Skeletal muscle tissue (tissue), 4 donors: ENCODE data around the gene ARHGAP8. TPM values are rescaled to one million over a fixed set of nuclear protein-coding genes. Genes with fewer than 3 reads are reported as not detected.
A peak's percentile ranks its signal among the peaks of the same experiment; 100 is the strongest.

Experiments used
- H3K27ac ChIP-seq: one replicate; pipeline ENCODE4 v1.7.0; 2013; ENCODE audit warnings: mild to moderate bottlenecking, low read depth, low read length, inconsistent platforms
- H3K27me3 ChIP-seq, 3 donors: one replicate each; pipeline ENCODE4 v1.7.0; 2013; ENCODE audit warnings: low read length in 3 of 3; ENCODE audit not compliant: control insufficient read depth in 3 of 3, insufficient read depth in 3 of 3
- H3K36me3 ChIP-seq, 3 donors: one replicate each; pipeline ENCODE4 v1.7.0; 2013; ENCODE audit warnings: low read length in 3 of 3; ENCODE audit not compliant: control insufficient read depth in 3 of 3, insufficient read depth in 3 of 3
- H3K4me1 ChIP-seq, 3 donors: one replicate each; pipeline ENCODE4 v1.7.0; 2013; ENCODE audit warnings: low read length in 3 of 3, mild to moderate bottlenecking in 3 of 3; ENCODE audit not compliant: control insufficient read depth in 3 of 3, insufficient read depth in 3 of 3
- H3K4me3 ChIP-seq, 3 donors: one replicate each; pipeline ENCODE4 v1.7.0; 2013; ENCODE audit warnings: low read length in 3 of 3
- H3K9ac ChIP-seq, 3 donors: one replicate each; pipeline ENCODE4 v1.7.0; 2013; ENCODE audit warnings: low read length in 3 of 3, mild to moderate bottlenecking in 3 of 3, moderate library complexity in 2 of 3, low read depth in 1 of 3
- H3K9me3 ChIP-seq, 3 donors: one replicate each; pipeline ENCODE4 v1.7.0; 2013; ENCODE audit warnings: low read length in 3 of 3; ENCODE audit not compliant: control insufficient read depth in 3 of 3
- total RNA-seq: library from RNA; depleted of rRNA; stranded (reverse); fragments of >200 nt; gene quantifications from one replicate; pipeline ENCODE4 v1.2.3, GENCODE V29; 2014
- donor health status: Osteomylitis.

The ARHGAP8 gene
- total RNA-seq, 1 donor from 2014 or later: 0.52 TPM

DNA sequence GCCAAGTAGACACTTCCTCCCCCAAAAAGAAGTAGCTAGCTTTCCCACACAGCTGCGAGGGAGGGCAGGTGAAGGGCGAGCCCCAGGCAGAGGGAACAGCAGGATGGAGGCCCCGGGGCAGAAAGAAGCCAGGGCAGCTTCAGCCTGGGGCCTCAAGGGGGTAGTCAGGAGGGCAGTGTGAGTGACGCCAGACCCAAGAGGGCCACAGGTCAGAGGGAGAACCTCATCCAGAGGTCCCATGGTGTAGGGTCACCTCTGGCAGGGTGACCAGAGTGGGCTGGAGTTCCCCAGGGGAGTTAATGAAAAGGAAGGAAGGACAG, 41.2 kb upstream of the ARHGAP8 start:
- peaks cover 8 to 14% (median 12%) of the 10 kb centered on the region in 3 donors for H3K4me1 ChIP-seq
- no peak overlapping the region for H3K9ac ChIP-seq
- no peaks in the 10 kb centered on the region for H3K9me3 ChIP-seq
- H3K4me3 ChIP-seq: no peak overlapping the region
- H3K36me3 ChIP-seq: no peaks in the 10 kb centered on the region
- H3K27me3 ChIP-seq: peaks cover 0 to 7% (median 0%) of the 10 kb centered on the region in 3 donors
- H3K27ac ChIP-seq: no peak overlapping the region

GRCh38 chr22:44711690-44712555, 40.5 kb upstream of the ARHGAP8 start:
- Histone ChIP-seq H3K9me3 (no peaks in the 10 kb centered on the region), H3K4me1 (peaks cover 8 to 14% (median 12%) of the 10 kb centered on the region in 3 donors), H3K9ac (peak overlapping the region in 1 of 3 donors; percentile 25), H3K36me3 (no peaks in the 10 kb centered on the region), H3K27ac (peak overlapping the region; percentile 21), H3K4me3 (peak overlapping the region in 1 of 3 donors; percentile 22), H3K27me3 (peaks cover 0 to 6% (median 0%) of the 10 kb centered on the region in 3 donors)

DNA sequence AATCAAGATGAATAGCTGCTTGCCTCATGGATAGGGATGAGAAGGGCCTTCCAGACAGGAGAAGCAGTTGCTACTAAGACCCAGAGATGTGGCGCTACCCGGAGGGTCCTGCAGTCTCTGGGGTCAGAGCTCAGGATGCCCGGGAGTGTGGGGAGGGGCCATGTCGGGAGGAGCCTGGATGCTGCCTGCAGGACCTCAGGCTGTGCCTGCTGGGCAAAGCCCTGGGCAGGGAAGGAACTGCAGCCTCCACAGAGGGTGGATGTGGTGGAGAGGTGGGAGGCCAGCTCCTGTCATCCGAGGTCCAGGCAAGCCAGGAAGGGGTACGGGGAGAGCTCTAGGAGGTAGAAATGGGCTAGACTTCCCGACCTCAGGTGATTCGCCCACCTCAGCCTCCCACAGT, 39.4 kb upstream of the ARHGAP8 start:
- Histone ChIP-seq H3K4me1 (peaks cover 8 to 14% (median 12%) of the 10 kb centered on the region in 3 donors), H3K4me3 (no peak overlapping the region), H3K9me3 (no peaks in the 10 kb centered on the region)

GRCh38 chr22:44714703-44715350, 37.5 kb upstream of the ARHGAP8 start:
- Histone ChIP-seq H3K9me3 (no peaks in the 10 kb centered on the region), H3K27me3 (peaks cover 0 to 4% (median 0%) of the 10 kb centered on the region in 3 donors), H3K27ac (no peak overlapping the region), H3K9ac (no peak overlapping the region), H3K4me3 (no peak overlapping the region), H3K36me3 (no peaks in the 10 kb centered on the region), H3K4me1 (peaks cover 8 to 14% (median 12%) of the 10 kb centered on the region in 3 donors)

More for the DNA sequence above, 39.4 kb upstream of the ARHGAP8 start:
- Histone ChIP-seq H3K27me3 (peaks cover 0 to 4% (median 0%) of the 10 kb centered on the region in 3 donors), H3K9ac (no peak overlapping the region), H3K36me3 (no peaks in the 10 kb centered on the region), H3K27ac (no peak overlapping the region)

DNA sequence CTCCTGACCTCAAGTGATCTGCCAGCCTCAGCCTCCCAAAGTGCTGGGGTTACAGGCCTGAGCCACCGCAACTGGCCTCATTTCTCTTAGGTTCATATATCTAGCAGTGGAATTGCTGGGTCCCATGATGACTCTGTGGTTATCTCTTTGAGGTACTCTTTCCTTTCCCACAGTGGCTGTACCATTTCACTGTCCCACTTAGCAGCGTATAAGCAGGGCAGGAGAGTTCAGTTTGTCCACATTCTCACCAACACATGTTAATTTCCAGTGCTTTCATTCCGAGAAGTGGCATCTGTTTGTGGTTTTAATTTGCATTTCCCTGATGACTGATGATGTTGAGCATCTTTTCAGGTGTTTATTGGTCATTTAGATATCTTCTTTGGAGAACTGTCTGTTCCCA, 34.0 kb upstream of the ARHGAP8 start:
- Histone ChIP-seq H3K36me3 (no peaks in the 10 kb centered on the region), H3K9me3 (no peaks in the 10 kb centered on the region), H3K9ac (no peak overlapping the region), H3K4me1 (peaks cover 0 to 3% (median 0%) of the 10 kb centered on the region in 3 donors), H3K4me3 (no peak overlapping the region), H3K27me3 (peaks cover 0 to 10% (median 0%) of the 10 kb centered on the region in 3 donors), H3K27ac (no peak overlapping the region)

DNA sequence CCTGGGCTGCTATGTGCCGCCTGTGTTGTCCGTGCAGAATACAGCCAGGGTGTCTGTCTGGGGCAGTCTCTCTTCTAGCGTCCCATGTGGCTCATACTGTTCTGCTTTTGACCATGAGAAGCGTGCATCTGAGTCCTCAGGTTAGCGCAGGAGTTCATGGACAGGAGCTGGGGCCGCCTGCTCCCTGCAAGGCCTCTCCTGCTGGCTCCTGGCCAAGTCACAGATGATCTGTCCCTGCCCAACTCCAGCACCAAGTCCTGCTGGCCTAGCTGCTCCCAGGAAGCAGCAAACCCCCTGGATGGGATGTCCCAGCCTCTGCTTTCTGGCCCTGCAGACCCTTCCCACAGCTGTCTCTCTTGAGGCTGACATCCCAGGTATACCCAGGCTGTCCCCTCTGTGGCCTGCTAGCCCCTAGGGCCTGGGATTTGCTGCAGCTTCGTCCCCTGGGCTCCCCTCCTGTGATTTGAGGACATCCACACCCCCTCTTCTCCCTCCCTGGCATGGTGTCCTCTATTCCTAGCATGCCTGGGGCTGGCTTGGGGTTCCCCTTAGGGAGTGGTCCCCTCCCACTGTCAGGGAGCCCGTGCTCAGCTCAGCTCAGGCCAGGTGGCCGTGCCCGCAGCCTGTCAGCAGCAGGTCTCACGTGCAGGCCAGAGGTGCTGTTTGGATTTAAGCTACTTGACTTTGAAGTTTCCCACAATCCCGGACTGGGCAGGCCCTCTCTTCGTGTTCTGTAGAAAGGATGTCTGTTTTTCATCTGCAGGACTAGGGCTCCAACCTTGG, 32.6 kb upstream of the ARHGAP8 start:
- Histone ChIP-seq H3K9me3 (no peaks in the 10 kb centered on the region), H3K27ac (no peak overlapping the region), H3K4me3 (no peak overlapping the region), H3K4me1 (peaks cover 0 to 1% (median 0%) of the 10 kb centered on the region in 3 donors), H3K27me3 (peaks cover 0 to 6% (median 0%) of the 10 kb centered on the region in 3 donors), H3K9ac (no peak overlapping the region), H3K36me3 (no peaks in the 10 kb centered on the region)

- H3K9me3 ChIP-seq: no peaks in the 10 kb centered on the region
- no peaks in the 10 kb centered on the region for H3K4me1 ChIP-seq
- H3K36me3 ChIP-seq: no peaks in the 10 kb centered on the region
- no peak overlapping the region for H3K4me3 ChIP-seq
- H3K27me3 ChIP-seq: peaks cover 0 to 6% (median 0%) of the 10 kb centered on the region in 3 donors
- H3K27ac ChIP-seq: no peak overlapping the region
- no peak overlapping the region for H3K9ac ChIP-seq
Observed at GRCh38 chr22:44721213-44721612, 31.2 kb upstream of the ARHGAP8 start.

DNA sequence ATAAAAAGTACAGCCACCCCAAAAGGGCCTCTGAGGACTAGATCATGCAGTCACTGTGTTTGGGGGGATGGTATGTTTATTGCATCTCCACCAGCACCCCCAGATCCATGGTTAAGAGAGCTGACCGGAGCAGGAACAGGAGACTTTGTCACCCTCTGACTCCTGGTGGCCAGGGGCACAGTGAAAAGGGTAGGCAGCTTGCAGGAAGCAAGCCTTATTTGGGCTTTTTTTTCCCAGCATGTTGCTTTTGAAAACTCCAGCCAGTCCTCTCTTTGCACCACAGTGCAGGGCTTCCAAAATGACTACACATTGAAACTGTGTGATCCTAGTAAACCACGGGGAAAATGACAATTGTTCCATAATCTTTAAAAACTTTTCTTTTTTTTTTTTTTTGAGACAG, 29.8 kb upstream of the ARHGAP8 start:
- Histone ChIP-seq H3K4me1 (no peaks in the 10 kb centered on the region), H3K27ac (no peak overlapping the region), H3K9me3 (no peaks in the 10 kb centered on the region), H3K9ac (no peak overlapping the region), H3K4me3 (no peak overlapping the region), H3K27me3 (peaks cover 0 to 13% (median 4%) of the 10 kb centered on the region in 3 donors), H3K36me3 (no peaks in the 10 kb centered on the region)

DNA sequence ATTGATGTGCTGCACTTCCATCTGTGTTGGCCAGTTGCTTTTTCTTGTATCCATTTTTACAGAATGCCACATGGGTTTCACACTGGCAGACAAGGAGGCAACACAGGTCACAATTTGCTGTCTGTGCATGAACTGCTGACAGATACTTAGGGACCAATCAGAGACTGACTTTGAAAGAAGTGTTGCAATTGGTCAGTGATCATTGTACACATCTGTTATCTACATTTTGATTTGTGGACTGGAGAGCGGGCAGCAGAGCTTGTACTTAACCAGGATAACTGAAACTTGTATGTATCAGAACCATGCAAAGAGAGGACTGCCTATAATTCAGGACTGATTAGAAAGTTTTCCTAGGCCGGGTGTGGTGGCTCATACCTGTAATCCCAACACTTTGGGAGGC, 28.6 kb upstream of the ARHGAP8 start:
- peaks cover 0 to 4% (median 2%) of the 10 kb centered on the region in 3 donors for H3K4me1 ChIP-seq
- no peak overlapping the region for H3K9ac ChIP-seq
- no peak overlapping the region for H3K4me3 ChIP-seq
- peaks cover 3 to 24% (median 6%) of the 10 kb centered on the region in 3 donors for H3K27me3 ChIP-seq
- H3K36me3 ChIP-seq: no peaks in the 10 kb centered on the region
- no peak overlapping the region for H3K27ac ChIP-seq
- H3K9me3 ChIP-seq: no peaks in the 10 kb centered on the region
